GM18868 (cell line): ENCODE measurements around the gene ZFP1.
"Not testable (repeated sequence)": the region's sequence is repeated elsewhere in the genome, so short reads cannot be mapped to it uniquely, and the experiment has no call there.

Experiments
- ATAC-seq: cut with Tn5 transposase; IDR thresholded peaks from one replicate; pipeline ENCODE4 v1.9.1; 2021; ENCODE audit warnings: mild to moderate bottlenecking, moderate library complexity; ENCODE audit not compliant: unreplicated experiment

Gene ZFP1

GRCh38 chr16:75112734-75113491 is 35.4 kb upstream of the ZFP1 start:
- ATAC-seq: no peak

DNA sequence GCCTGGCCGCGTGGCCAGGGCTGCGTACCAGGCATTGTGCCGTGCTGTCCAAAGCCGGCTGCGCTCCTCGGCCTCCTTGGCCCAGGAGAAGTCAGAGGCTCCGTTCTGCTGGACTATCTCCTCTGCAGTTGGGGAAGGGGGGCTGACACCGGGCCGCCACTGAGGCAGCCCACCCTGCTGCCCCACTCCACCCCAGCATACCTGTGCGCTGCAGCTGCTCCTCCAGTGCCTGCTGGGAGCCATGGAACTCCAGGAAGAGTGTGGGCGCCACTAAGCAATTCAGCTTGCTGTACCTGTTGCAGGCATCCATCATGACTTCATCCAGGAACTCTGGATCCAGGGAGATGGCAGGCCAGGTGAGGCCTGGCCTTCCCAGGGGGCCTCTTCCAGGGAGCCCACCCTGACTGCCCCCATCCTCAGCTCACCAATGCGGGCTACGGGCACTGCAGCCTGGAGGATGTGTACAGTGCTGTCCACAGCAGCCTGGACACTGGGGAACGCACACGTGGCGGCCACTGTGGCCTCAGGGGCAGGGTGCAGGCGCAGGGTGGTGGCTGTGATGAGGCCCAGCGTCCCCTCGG is 34.7 kb upstream of the ZFP1 start:
- ATAC-seq: no peak

GRCh38 chr16:75114179-75114945 is 34.0 kb upstream of the ZFP1 start:
- no peak for ATAC-seq

DNA sequence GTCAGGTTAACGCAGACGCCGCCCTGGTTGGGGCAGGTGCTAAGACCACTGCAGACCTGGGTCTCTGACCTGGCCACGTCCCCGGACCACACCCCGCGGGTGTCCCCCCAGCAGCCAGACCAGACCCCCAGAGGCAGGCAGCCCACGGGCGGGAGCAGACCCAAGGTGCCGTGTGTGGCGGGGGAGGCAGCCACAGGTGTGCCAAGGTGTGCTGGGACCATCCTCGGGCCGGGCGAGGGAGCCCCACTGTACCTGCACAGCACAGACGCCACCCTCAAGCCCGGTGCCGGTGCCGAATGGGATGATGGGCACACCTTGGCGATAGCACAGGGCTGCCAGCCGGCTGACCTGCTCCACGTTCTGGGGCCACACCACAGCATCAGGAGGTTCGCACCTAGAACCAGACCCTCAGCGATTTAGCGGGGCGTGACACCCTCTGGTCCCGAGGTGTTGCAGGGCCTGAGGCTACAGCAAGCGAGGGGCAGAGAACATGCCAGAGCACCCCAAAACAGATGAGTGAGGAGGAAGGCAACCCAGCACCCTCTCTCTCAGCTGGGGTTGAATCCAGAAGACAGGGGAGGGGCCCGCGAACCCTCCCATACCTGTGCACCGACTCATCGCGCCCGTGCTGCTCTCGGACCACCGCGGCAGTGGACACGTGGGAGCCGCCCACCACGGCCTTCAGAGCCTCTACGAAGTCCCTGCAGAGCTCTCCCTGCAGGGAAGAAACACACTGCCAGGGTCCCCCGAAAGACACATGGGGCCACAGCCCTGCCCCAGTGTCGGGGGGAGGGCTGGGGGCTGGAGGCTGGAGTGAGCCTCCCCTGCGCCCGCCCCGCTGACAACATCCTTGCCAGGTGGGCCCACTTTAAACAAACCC is 33.1 kb upstream of the ZFP1 start:
- no peak for ATAC-seq

DNA sequence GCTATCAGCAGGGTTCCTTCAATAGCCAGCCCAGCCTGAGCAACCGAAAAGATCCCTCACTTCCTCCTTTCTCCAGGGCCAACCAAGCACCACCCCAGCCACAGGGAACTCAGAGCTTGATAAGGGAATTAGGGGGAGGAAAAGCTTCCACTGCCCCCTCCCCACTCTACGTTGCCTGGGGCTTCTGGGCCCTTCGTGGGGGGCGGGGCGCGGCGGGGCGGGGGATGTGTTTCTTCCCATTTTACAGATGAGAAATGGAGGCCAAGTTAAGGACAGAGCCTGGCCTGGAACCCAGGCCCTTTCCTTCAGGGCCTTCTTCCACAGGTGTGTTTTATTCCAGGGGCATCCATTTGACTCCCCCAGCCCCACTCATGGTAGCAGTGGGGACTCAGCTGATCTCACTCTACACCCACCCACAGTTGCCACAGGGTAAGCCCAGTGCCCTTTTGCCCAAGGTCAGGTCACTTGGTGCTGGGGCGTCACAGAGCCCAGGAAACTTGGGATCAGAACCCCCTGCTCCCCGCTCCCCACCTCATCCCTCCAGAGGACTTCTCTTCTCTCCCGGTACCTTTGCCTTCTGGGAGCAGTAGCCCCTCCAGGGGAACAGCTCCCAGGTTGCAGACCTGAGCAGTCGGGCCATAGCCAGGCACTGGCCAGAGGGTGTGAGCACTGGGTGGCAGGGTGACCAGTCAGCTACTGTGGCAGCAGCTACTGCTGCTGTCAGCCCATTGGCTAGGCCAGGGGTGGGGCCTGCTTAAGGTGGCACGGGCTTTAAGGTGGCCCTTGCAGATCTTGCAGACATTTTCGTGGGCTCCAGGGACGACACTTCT is 32.0 kb upstream of the ZFP1 start, which contains the start of gene LDHD:
TSS of gene LDHD (minus strand) at position 700 of the 830 bp plus-strand sequence. CDS start at position 640, 60 bp downstream.
- no peak for ATAC-seq

GRCh38 chr16:75116911-75117245 is 31.4 kb upstream of the ZFP1 start:
- no peak for ATAC-seq

DNA sequence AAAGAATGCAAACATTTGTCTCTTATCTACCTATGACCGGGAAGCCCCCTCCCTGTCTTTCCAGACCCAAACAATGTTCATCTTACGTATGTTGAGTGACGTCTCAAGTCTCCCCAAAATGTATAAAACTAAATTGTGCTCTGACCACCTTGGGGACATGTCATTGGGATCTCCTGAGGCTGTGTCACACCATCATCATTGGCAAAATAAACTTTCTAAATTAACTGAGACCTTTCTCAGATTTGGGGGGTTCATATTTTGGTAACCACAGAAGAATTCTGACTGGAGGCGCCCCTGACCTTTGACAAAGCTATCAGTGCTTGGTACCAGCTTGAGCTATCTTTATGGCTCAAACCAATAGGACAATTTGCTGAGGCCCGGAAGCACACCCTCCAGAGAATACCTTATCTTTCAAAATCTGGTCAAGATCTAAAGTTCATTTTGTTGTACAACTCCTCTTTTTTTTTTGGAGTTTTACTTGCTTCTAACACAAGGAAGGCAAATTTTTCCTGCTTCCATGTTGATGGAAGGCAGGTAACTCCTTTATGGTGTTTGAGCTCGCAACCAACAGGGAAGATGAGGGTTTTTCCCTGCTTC is 29.3 kb upstream of the ZFP1 start:
- no peak for ATAC-seq

GRCh38 chr16:75120253-75120652 is 28.1 kb upstream of the ZFP1 start:
- no peak for ATAC-seq

- no peak for ATAC-seq
Observed at GRCh38 chr16:75121949-75122568, 26.3 kb upstream of the ZFP1 start.

- ATAC-seq: no peak
Observed at GRCh38 chr16:75122609-75123008, 25.7 kb upstream of the ZFP1 start.

- ATAC-seq: no peak
Observed at GRCh38 chr16:75127713-75128415, 20.5 kb upstream of the ZFP1 start.

DNA sequence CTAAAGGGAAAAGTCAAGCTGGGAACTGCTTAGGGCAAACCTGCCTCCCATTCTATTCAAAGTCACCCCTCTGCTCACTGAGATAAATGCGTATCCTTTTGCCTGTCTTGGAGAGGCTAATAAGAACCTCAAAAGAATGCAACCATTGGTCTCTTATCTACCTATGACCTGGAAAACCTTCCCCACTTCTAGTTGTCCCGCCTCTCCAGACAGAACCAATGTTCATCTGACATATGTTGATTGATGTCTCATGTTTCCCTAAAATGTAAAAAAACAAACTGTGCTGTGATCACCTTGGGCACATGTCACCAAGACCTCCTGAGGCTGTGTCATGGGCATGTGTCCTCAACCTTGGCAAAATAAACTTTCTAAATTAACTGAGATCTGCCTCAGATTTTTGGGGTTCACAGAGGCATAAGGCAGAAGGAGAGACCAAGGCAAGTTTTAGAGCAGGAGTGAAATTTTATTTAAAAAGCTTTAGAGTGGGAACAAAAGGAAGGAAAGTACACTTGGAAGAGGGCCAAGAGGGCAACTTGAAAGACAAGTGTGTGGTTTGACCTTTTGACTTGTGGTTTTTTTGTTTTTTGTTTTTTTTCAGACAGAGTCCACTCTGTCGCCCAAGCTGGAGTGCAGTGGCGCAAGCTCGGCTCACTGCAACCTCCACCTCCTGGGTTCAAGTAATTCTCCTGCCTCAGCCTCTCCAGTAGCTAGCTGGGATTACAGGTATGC is 18.7 kb upstream of the ZFP1 start:
- not testable (repeated sequence) for ATAC-seq

- ATAC-seq: no peak
Observed at GRCh38 chr16:75130150-75130771, 18.1 kb upstream of the ZFP1 start.

DNA sequence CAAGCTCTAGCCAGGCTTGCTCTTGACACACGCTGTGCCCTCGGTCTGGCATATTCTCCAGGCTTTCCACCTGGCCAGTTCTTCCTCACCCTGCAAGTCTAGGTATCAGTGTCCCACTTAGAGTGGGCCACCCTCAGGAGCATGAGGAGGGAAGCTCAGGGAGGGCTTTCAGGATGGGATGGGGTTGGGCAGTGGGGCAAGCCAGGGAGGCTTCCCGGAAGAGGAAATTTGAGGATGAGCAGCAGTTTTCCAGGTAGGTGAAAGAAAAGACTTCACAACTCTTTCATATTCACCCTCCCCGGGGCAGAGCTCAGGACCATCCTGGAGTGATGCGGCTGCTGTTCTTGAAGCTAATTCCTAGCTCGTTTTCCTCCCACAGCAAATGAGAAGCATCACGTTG is 17.2 kb upstream of the ZFP1 start:
- no peak for ATAC-seq

DNA sequence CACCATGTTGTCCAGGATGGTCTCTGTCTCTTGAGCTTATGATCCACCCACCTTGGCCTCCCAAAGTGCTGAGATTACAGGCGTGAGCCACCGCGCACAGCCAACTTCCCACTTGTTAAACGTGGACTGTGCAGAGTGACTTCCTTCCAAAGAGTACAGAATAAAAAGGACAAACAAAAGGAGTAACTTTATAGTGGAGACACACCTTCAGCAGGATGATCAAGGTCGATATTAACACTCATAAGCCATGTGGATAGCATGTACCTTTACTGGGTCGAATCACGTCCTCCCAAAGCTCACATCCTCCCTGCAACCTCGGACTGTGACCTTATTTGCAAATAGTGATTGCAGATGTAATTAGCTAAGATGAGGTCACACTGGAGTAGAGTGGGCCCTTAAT is 10.1 kb upstream of the ZFP1 start:
- ATAC-seq: no peak

- ATAC-seq: no peak
Observed at GRCh38 chr16:75138636-75139035, 9.7 kb upstream of the ZFP1 start.

GRCh38 chr16:75139498-75139897 is 8.8 kb upstream of the ZFP1 start:
- no peak for ATAC-seq

DNA sequence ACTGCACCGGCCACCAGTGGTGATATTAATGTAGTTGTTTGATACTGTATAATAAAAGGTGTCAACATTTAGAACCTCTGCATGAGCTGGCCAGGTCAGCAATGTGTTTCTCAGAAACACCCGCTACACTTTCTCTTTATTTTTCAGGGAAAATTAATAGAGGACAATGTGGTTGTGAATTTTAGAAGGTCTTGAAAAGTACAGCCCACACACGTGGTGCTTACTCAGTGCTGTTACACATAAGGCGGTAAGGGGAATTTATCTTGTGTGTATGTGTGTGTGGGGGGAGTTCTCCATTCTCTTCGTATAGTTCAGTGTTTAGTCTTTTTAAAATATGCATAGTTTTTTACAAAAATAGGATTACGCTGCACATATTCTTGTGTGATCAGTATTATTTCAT is 4.4 kb upstream of the ZFP1 start:
- no peak for ATAC-seq
